Activated CD4-positive, alpha-beta T cell treated with anti-CD3 and anti-CD28 coated beads for 24 hours (primary cell): ENCODE results near the gene HPCAL1.

Source experiments
- DNase-seq, 2 donors: peaks; one replicate each; pipeline ENCODE4 v3.0.0-alpha.2; 2020; ENCODE audit warnings: low read depth in 2 of 2

The HPCAL1 gene

GRCh38 chr2:10303694-10304378 lies 1.1 kb downstream of the HPCAL1 start:
- DNase-seq = no peak

GRCh38 chr2:10304458-10305253 lies 2.0 kb downstream of the HPCAL1 start:
- no peak for DNase-seq

GRCh38 chr2:10305254-10305635 lies 2.5 kb downstream of the HPCAL1 start:
- DNase-seq = no peak

- DNase-seq = no peak
Observed at GRCh38 chr2:10305715-10306114, 3.0 kb downstream of the HPCAL1 start.

- DNase-seq = no peak
Observed at GRCh38 chr2:10306901-10307463, 4.3 kb downstream of the HPCAL1 start.

- no peak for DNase-seq
Observed at GRCh38 chr2:10307561-10308156, 5.0 kb downstream of the HPCAL1 start.

GRCh38 chr2:10308866-10309265 lies 6.2 kb downstream of the HPCAL1 start:
- DNase-seq = no peak

- no peak for DNase-seq
Observed at GRCh38 chr2:10309286-10309685, 6.6 kb downstream of the HPCAL1 start.

GRCh38 chr2:10310309-10310888 lies 7.7 kb downstream of the HPCAL1 start:
- DNase-seq = no peak

GRCh38 chr2:10311736-10312135 lies 9.0 kb downstream of the HPCAL1 start:
- no peak for DNase-seq

GRCh38 chr2:10312437-10312957 lies 9.8 kb downstream of the HPCAL1 start:
- DNase-seq = no peak

GRCh38 chr2:10316336-10316735 lies 13.6 kb downstream of the HPCAL1 start:
- DNase-seq = no peak

- no peak for DNase-seq
Observed at GRCh38 chr2:10316860-10317259, 14.2 kb downstream of the HPCAL1 start.

- DNase-seq = no peak
Observed at GRCh38 chr2:10317646-10318045, 14.9 kb downstream of the HPCAL1 start.

- no peak for DNase-seq
Observed at GRCh38 chr2:10318345-10318744, 15.6 kb downstream of the HPCAL1 start.

- no peak for DNase-seq
Observed at GRCh38 chr2:10319892-10320574, 17.3 kb downstream of the HPCAL1 start.

- no peak for DNase-seq
Observed at GRCh38 chr2:10320575-10320931, 17.8 kb downstream of the HPCAL1 start.

GRCh38 chr2:10320933-10321332 lies 18.2 kb downstream of the HPCAL1 start:
- no peak for DNase-seq

- DNase-seq = no peak
Observed at GRCh38 chr2:10321622-10322021, 18.9 kb downstream of the HPCAL1 start.

- no peak for DNase-seq
Observed at GRCh38 chr2:10322481-10322880, 19.8 kb downstream of the HPCAL1 start.

- DNase-seq = no peak
Observed at GRCh38 chr2:10322973-10323372, 20.3 kb downstream of the HPCAL1 start.

- DNase-seq = no peak
Observed at GRCh38 chr2:10323535-10323934, 20.8 kb downstream of the HPCAL1 start.
